Mesendoderm (in vitro differentiated cells): ENCODE measurements around the gene CDH23.

ENCODE experiments used
- DNase-seq: peaks from one replicate; pipeline ENCODE4 v3.0.0; 2013
- H2AK5ac ChIP-seq: 2 replicates; pipeline ENCODE4 v1.6.1; 2013; ENCODE audit warnings: low read length, inconsistent platforms
- H2BK120ac ChIP-seq: 2 replicates; pipeline ENCODE4 v1.6.1; 2013; ENCODE audit warnings: low read depth, mild to moderate bottlenecking, low read length, moderate library complexity, mixed read lengths
- H2BK15ac ChIP-seq: replicated peaks from 2 replicates; pipeline ENCODE4 v1.6.1; 2013; ENCODE audit warnings: low read depth, mild to moderate bottlenecking, moderate library complexity
- H2BK5ac ChIP-seq: 2 replicates; pipeline ENCODE4 v1.6.1; 2013; ENCODE audit warnings: low read length, inconsistent platforms
- H3K18ac ChIP-seq: 2 replicates; pipeline ENCODE4 v1.6.1; 2013; ENCODE audit warnings: mild to moderate bottlenecking, low read length, mixed read lengths
- H3K23ac ChIP-seq: one replicate; pipeline ENCODE4 v1.6.1; 2013; ENCODE audit warnings: low read length
- H3K27ac ChIP-seq: 2 replicates; pipeline ENCODE4 v1.5.1; 2013; ENCODE audit warnings: low read depth, mild to moderate bottlenecking, inconsistent platforms, low read length, moderate library complexity
- H3K27me3 ChIP-seq: 2 replicates; pipeline ENCODE4 v1.6.1; 2013; ENCODE audit warnings: low read length, control low read depth, mild to moderate bottlenecking, inconsistent platforms; ENCODE audit not compliant: insufficient read depth, poor library complexity
- H3K36me3 ChIP-seq: 2 replicates; pipeline ENCODE4 v1.6.1; 2013; ENCODE audit warnings: low read length, inconsistent platforms; ENCODE audit not compliant: control insufficient read depth, insufficient read depth
- H3K4ac ChIP-seq: one replicate; pipeline ENCODE4 v1.6.1; 2013; ENCODE audit warnings: low read depth, mild to moderate bottlenecking, low read length, moderate library complexity
- H3K4me1 ChIP-seq: 2 replicates; pipeline ENCODE4 v1.6.1; 2013; ENCODE audit warnings: low read depth, low read length, inconsistent platforms; ENCODE audit not compliant: control insufficient read depth
- H3K4me2 ChIP-seq: 2 replicates; pipeline ENCODE4 v1.6.1; 2013; ENCODE audit warnings: low read length
- H3K4me3 ChIP-seq: 2 replicates; pipeline ENCODE4 v1.5.1; 2013; ENCODE audit warnings: mild to moderate bottlenecking, low read length
- H3K56ac ChIP-seq: one replicate; pipeline ENCODE4 v1.6.1; 2013; ENCODE audit warnings: low read length
- H3K79me1 ChIP-seq: 2 replicates; pipeline ENCODE4 v1.6.1; 2013; ENCODE audit warnings: low read length, inconsistent platforms
- H3K79me2 ChIP-seq: 2 replicates; pipeline ENCODE4 v1.6.1; 2013; ENCODE audit warnings: mild to moderate bottlenecking, low read length; ENCODE audit not compliant: control insufficient read depth, insufficient read depth
- H3K9ac ChIP-seq: 2 replicates; pipeline ENCODE4 v1.6.1; 2013; ENCODE audit warnings: low read length, inconsistent platforms
- H4K5ac ChIP-seq: one replicate; pipeline ENCODE4 v1.6.1; 2013; ENCODE audit warnings: low read length
- H4K8ac ChIP-seq: one replicate; pipeline ENCODE4 v1.6.1; 2013; ENCODE audit warnings: low read depth, mild to moderate bottlenecking, control low read depth, low read length, moderate library complexity
- WGBS: extraction: QIAGEN DNeasy Blood & Tissue Kit; methylation state at CpG from one replicate; pipeline ENCODE4 v1.1.7; 2013; ENCODE audit warnings: low lambda C conversion rate, missing lambda C conversion rate; ENCODE audit not compliant: insufficient coverage; ENCODE audit errors: extremely low coverage; 5-methylcytosine and 5-hydroxymethylcytosine counted together

CDH23 gene

DNA sequence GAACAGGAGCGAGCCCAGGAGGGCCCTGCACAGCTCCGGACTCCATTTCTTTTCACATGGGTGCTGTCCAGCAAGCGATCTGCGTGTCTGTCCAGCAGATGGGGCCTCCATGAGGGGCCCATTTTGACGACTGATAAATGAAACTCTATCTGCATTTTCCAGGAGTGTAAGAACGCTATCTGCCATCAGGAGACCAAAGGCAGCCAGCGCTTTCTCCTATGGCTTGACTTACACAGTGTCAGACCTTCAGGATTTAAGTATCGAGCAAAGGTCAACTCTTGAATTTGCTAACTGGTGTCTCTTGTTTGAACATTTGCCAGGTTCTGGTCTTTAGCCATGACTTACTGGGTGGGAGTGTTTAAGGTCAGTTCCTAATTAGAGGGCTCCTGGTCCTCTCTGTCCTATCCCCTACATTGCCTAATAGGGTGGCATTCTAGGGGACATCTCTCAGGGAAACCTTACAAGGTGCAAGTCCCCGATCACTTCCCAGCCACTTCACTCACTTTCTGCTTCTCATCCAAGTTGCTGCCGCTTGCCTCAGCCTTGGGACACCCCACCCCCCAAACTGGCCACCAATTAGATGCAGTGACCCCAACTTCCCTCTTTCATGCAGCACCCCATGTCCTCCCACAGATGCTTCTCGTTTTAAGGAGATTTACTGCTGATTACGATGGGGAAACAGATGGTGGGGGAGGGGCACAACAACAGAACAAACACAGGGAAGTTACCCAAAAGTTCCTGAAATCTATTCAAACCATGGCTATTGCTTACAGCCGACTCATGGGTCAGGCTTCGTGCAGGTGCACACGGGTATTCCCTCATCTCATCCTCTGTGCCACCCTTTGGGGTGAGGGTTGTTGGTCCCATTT, 356.6 kb downstream of the CDH23 start:
- H2BK120ac ChIP-seq = no peak overlapping the region
- no peaks in the 10 kb centered on the region for H3K79me2 ChIP-seq
- H3K4ac ChIP-seq = no peak overlapping the region
- H3K18ac ChIP-seq = no peak overlapping the region
- H3K4me3 ChIP-seq = no peak overlapping the region
- no peak overlapping the region for H3K4me2 ChIP-seq
- H3K27ac ChIP-seq = no peak overlapping the region
- H3K9ac ChIP-seq = no peak overlapping the region
- no peaks in the 10 kb centered on the region for H3K36me3 ChIP-seq
- no peaks in the 10 kb centered on the region for H3K4me1 ChIP-seq
- no peak overlapping the region for H4K8ac ChIP-seq
- H3K23ac ChIP-seq = no peak overlapping the region
- H4K5ac ChIP-seq = no peak overlapping the region
- no peak overlapping the region for H2BK15ac ChIP-seq
- H2BK5ac ChIP-seq = no peak overlapping the region
- no peak for DNase-seq
- no peaks in the 10 kb centered on the region for H3K27me3 ChIP-seq
- no peak overlapping the region for H3K56ac ChIP-seq
- H2AK5ac ChIP-seq = no peak overlapping the region
- H3K79me1 ChIP-seq = no peaks in the 10 kb centered on the region
- WGBS = no CpG with 5 or more reads among the region's 15 CpGs

DNA sequence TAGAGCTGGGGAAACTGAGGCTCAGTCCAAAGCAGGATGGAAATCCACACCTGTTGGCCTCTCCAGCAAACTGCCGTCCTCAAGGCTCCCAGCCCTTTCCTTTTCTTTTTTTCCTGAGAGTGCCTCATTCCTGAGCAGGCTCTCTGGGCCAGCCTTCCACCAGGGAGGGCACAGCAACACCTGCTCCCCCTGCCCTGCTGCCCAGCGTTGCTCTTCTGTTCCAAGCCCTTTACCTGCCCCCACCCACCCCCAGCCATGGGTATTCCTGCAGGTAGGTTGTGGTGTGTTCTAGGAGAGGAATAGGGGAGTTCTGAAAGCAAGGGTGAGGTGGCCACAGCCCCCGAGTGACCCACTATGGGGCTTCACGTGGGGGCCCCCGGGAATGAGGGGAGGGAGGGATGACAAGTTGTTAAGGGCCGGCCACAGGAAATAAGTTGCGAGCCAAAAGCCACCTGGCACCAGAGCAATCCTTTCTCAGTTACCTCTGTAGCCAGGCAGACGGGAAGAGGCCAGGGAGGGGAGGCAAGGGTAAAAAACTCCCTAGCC, 357.3 kb downstream of the CDH23 start:
- Histone ChIP-seq H4K5ac (no peak overlapping the region), H3K4ac (no peak overlapping the region), H2BK120ac (no peak overlapping the region), H3K27ac (no peak overlapping the region), H3K18ac (no peak overlapping the region), H3K4me2 (no peak overlapping the region), H3K27me3 (no peaks in the 10 kb centered on the region), H3K4me3 (no peak overlapping the region), H4K8ac (no peak overlapping the region), H3K9ac (no peak overlapping the region), H2AK5ac (no peak overlapping the region), H3K36me3 (no peaks in the 10 kb centered on the region), H3K79me1 (no peaks in the 10 kb centered on the region), H3K56ac (no peak overlapping the region), H3K4me1 (no peaks in the 10 kb centered on the region), H3K79me2 (no peaks in the 10 kb centered on the region), H3K23ac (no peak overlapping the region), H2BK15ac (no peak overlapping the region), H2BK5ac (no peak overlapping the region)
- no CpG with 5 or more reads among the region's 8 CpGs for WGBS
- DNase-seq = no peak

DNA sequence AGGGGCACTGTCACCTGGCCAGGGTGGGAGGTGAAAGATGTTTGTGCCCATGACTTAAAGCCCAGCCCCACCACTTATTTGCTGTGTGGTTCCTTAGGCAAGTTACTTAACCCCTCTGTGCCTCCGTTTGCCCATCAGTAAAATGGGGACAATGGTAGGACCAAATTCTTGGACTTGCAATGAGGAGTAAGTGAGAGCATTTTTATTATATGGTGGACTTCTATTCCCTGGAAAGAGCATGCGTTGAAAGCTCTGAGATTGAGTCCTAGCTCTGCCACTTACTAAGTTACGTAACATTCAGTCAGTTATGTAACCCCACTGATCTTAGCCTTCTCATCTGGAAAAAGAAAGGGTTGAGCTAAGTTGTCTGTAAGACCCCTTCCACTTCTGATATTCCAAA, 357.8 kb downstream of the CDH23 start:
- Histone ChIP-seq H3K36me3 (no peaks in the 10 kb centered on the region), H2BK15ac (no peak overlapping the region), H4K5ac (no peak overlapping the region), H2AK5ac (no peak overlapping the region), H3K27me3 (no peaks in the 10 kb centered on the region), H3K56ac (no peak overlapping the region), H3K9ac (no peak overlapping the region), H3K27ac (no peak overlapping the region), H3K4me2 (no peak overlapping the region), H4K8ac (no peak overlapping the region), H2BK5ac (no peak overlapping the region), H3K79me1 (no peaks in the 10 kb centered on the region), H3K4ac (no peak overlapping the region), H3K23ac (no peak overlapping the region), H3K79me2 (no peaks in the 10 kb centered on the region), H3K4me3 (no peak overlapping the region), H3K18ac (no peak overlapping the region), H3K4me1 (no peaks in the 10 kb centered on the region), H2BK120ac (no peak overlapping the region)
- no CpG with 5 or more reads among the region's 3 CpGs for WGBS
- no peak for DNase-seq

DNA sequence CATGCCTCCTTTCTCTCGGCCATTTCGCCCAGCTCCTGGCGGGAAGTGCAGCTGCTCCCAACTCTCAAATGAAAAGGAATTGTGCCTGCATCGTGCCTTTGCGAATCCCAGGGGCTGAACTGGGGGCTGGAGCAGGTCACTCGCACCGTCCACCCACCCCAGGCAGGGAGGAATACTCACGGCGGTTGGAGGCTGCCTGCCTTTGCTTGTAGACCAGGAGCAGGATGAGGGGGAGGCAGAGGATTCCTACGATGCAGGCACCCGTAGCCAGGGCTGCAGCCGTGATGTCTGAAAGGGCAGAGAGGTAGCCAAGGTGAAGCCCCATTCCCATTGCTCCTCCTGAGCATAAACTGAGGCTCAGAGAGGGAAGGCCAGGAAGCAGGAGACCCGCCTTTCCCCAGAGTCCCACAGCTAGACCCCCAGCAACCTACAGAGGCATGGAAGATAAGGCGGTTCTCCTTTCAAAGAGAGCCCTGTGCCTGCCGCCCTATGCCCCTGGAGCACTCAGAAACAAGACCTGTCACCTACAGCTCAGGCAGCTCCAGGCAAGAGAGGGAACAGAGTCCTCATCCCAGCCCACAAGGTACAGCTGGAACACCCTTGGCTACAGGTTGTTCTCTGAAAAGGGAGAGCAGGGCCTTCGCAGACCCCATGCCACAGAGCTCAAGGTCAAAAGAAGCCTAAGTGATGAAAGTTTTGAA, 358.6 kb downstream of the CDH23 start:
- H3K27ac ChIP-seq = no peak overlapping the region
- no peak overlapping the region for H2BK120ac ChIP-seq
- H3K27me3 ChIP-seq = no peaks in the 10 kb centered on the region
- H3K4me1 ChIP-seq = no peaks in the 10 kb centered on the region
- H2BK15ac ChIP-seq = no peak overlapping the region
- no CpG with 5 or more reads among the region's 16 CpGs for WGBS
- no peak overlapping the region for H4K5ac ChIP-seq
- no peak overlapping the region for H3K18ac ChIP-seq
- H3K56ac ChIP-seq = no peak overlapping the region
- no peak overlapping the region for H3K9ac ChIP-seq
- H4K8ac ChIP-seq = no peak overlapping the region
- H3K4ac ChIP-seq = no peak overlapping the region
- no peak overlapping the region for H2BK5ac ChIP-seq
- no peaks in the 10 kb centered on the region for H3K36me3 ChIP-seq
- no peaks in the 10 kb centered on the region for H3K79me1 ChIP-seq
- no peak overlapping the region for H3K4me3 ChIP-seq
- no peak overlapping the region for H3K23ac ChIP-seq
- H3K79me2 ChIP-seq = no peaks in the 10 kb centered on the region
- H2AK5ac ChIP-seq = no peak overlapping the region
- no peak overlapping the region for H3K4me2 ChIP-seq
- DNase-seq = no peak

DNA sequence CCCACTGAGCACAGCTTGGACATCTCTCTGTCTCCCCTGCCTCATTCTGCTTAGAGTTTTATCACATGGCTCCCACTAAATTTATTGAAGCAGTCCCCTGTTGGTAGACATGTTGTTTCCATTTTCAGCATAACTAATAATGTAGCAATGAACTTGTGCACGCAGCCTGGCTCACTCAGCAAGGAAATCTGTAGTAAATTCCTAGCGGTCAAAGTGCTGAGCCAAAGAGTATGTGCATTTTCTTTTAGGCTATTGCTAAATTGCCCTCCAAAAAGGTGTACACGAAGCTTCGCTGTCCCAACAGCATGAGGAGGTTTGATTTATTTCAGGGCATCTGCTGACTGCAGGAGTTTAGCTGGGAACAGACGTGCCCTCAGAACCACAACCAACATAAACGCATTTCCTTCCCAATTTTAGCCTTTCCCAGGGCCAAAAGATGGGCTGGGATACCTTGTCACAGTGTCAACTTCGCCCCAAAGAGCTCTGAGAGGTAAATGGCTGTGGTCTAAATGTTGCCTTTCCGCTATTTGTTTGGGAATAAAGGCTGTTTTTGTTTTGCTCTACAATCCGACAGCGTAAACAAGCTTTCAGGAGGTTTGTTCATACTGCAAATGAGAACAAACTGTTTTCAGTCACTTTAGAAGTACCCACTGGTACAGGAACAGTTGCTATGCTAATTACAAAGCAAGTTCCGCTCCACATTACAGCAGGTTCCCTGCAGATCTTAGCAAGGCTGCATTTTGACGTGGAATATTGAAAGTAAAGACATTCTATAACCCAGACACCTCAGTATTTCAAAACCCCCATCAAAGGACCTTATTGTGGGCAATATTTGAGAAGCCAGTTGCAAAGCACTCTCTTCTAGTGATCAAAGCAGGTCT, 359.8 kb downstream of the CDH23 start:
- no peak overlapping the region for H3K4ac ChIP-seq
- H4K8ac ChIP-seq = no peak overlapping the region
- H3K79me1 ChIP-seq = no peaks in the 10 kb centered on the region
- H2BK120ac ChIP-seq = no peak overlapping the region
- no peak overlapping the region for H3K4me2 ChIP-seq
- H3K18ac ChIP-seq = no peak overlapping the region
- H3K79me2 ChIP-seq = no peaks in the 10 kb centered on the region
- no peaks in the 10 kb centered on the region for H3K36me3 ChIP-seq
- no peak overlapping the region for H3K27ac ChIP-seq
- H4K5ac ChIP-seq = no peak overlapping the region
- WGBS = no CpG with 5 or more reads among the region's 12 CpGs
- DNase-seq = no peak
- no peak overlapping the region for H3K9ac ChIP-seq
- no peak overlapping the region for H2BK15ac ChIP-seq
- no peak overlapping the region for H3K23ac ChIP-seq
- no peak overlapping the region for H3K4me3 ChIP-seq
- H3K56ac ChIP-seq = no peak overlapping the region
- H2BK5ac ChIP-seq = no peak overlapping the region
- H3K4me1 ChIP-seq = no peaks in the 10 kb centered on the region
- H2AK5ac ChIP-seq = no peak overlapping the region
- no peaks in the 10 kb centered on the region for H3K27me3 ChIP-seq
